MM.1S (cell line): ENCODE results near the gene SLC38A1.

Source experiments
- EZH2 ChIP-seq: fragments of 300-600 bp; sonication (generic); optimal IDR thresholded peaks from 2 replicates; pipeline ENCODE3; 2017; ENCODE audit warnings: low read depth, mild to moderate bottlenecking, antibody characterized with exemption, low read length, mixed read lengths
- EZH2phosphoT487 ChIP-seq: fragments of 300-600 bp; sonication (generic); IDR thresholded peaks from 2 replicates; pipeline ENCODE4 v1.6.1; 2018; ENCODE audit warnings: antibody characterized with exemption, low read length
- TF ChIP-seq, protein P1 (sequence below): fragments of 300-600 bp; sonication (generic); IDR thresholded peaks from 2 replicates; pipeline ENCODE4 v1.5.1; 2016; ENCODE audit warnings: antibody characterized with exemption, low read length, mixed read lengths

DNA sequence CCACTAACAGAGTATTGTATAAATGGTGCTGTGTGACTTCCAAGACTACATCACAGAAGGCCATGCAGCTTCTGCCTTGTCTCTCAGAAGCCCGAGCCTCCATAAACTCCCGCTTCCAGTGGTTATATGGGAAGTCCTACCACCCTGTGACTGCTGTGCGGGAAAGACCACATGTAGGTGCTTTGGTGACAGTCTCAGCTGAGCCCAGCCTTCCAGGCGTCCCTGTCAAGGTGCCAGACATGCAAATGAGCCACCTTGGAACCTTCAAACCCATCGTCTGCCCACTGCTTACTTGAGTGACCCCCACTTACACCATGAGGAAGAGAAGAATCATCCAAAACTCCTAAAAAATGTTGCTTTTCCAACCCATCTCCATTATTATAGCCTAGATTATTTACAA, 123.0 kb downstream of the SLC38A1 start:
- TF ChIP-seq, protein P1, sequence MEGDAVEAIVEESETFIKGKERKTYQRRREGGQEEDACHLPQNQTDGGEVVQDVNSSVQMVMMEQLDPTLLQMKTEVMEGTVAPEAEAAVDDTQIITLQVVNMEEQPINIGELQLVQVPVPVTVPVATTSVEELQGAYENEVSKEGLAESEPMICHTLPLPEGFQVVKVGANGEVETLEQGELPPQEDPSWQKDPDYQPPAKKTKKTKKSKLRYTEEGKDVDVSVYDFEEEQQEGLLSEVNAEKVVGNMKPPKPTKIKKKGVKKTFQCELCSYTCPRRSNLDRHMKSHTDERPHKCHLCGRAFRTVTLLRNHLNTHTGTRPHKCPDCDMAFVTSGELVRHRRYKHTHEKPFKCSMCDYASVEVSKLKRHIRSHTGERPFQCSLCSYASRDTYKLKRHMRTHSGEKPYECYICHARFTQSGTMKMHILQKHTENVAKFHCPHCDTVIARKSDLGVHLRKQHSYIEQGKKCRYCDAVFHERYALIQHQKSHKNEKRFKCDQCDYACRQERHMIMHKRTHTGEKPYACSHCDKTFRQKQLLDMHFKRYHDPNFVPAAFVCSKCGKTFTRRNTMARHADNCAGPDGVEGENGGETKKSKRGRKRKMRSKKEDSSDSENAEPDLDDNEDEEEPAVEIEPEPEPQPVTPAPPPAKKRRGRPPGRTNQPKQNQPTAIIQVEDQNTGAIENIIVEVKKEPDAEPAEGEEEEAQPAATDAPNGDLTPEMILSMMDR = no peak
- TF ChIP-seq EZH2phosphoT487 (no peak), EZH2 (no peak)
